Fibroblast of lung (primary cell): Measurements from ENCODE around the gene SFXN1.

Experiments
- EZH2 ChIP-seq: IDR thresholded peaks from 2 replicates; pipeline ENCODE4 v1.5.1; 2012; ENCODE audit warnings: low read length, control low read depth, mild to moderate bottlenecking; ENCODE audit errors: missing control alignments
- TF ChIP-seq, protein P1 (sequence below), 2 donors: IDR thresholded peaks in 1 of 2; conservative IDR thresholded peaks in 1 of 2; 1 replicate in 1 of 2; 2 replicates in 1 of 2; pipeline ENCODE4 v1.5.1; 2011 to 2012; ENCODE audit warnings: low read length in 2 of 2, control low read depth in 1 of 2, inconsistent platforms in 1 of 2, low read depth in 1 of 2, mild to moderate bottlenecking in 1 of 2

DNA sequence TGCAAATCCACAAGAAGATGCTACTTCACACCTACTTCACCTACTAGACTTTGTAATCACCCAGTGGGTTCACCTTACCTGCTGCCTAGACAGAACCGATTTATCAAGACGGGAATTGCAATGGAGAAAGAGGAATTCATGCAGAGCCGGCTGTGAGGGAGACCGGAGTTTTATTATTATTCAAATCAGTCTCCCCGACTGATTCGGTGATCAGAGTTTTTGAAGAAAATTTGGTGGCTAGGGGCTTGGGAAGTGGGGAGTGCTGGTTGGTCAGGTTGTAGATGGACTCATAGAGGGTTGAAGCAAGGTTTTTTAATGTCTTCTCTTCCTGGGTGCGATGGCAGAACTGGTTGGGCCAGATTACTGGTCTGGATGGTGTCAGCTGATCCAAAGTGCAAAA, 23.4 kb downstream of the SFXN1 start:
- TF ChIP-seq EZH2 = no peak
- TF ChIP-seq, protein P1, sequence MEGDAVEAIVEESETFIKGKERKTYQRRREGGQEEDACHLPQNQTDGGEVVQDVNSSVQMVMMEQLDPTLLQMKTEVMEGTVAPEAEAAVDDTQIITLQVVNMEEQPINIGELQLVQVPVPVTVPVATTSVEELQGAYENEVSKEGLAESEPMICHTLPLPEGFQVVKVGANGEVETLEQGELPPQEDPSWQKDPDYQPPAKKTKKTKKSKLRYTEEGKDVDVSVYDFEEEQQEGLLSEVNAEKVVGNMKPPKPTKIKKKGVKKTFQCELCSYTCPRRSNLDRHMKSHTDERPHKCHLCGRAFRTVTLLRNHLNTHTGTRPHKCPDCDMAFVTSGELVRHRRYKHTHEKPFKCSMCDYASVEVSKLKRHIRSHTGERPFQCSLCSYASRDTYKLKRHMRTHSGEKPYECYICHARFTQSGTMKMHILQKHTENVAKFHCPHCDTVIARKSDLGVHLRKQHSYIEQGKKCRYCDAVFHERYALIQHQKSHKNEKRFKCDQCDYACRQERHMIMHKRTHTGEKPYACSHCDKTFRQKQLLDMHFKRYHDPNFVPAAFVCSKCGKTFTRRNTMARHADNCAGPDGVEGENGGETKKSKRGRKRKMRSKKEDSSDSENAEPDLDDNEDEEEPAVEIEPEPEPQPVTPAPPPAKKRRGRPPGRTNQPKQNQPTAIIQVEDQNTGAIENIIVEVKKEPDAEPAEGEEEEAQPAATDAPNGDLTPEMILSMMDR (conservative IDR thresholded peaks at IDR 0.05 in 1 of 2, IDR thresholded peaks at IDR 0.05 in 1 of 2; ENCODE audit: low read depth in 1 of 2, low read length in 2 of 2) = no peak
